DND-41 (cell line): ENCODE data around the gene SHLD3.

Experiments used
- CTCF ChIP-seq: IDR thresholded peaks from 2 replicates; pipeline ENCODE4 v1.5.1; 2012; ENCODE audit warnings: borderline replicate concordance, low read length, moderate library complexity, mild to moderate bottlenecking; ENCODE audit not compliant: poor library complexity, severe bottlenecking; ENCODE audit errors: extremely low read depth
- EZH2 ChIP-seq: IDR thresholded peaks from 3 replicates; pipeline ENCODE4 v1.6.1; 2012; ENCODE audit warnings: borderline replicate concordance, low read depth, mild to moderate bottlenecking, moderate library complexity, low read length, inconsistent platforms; ENCODE audit not compliant: severe bottlenecking

GRCh38 chr5:65630981-65631380 is 6.2 kb downstream of the SHLD3 start:
- TF ChIP-seq CTCF (no peak), EZH2 (no peak)
